H1 (cell line): ENCODE measurements around the gene COL4A4.

Source experiments
- EZH2 ChIP-seq: fragments of 200-600 bp; sonication (generic); IDR thresholded peaks from 2 replicates; pipeline ENCODE4 v1.7.1; 2012; ENCODE audit warnings: low read depth, mild to moderate bottlenecking, moderate library complexity, low read length, inconsistent platforms; ENCODE audit not compliant: severe bottlenecking
- POLR2AphosphoS5 ChIP-seq: IDR thresholded peaks from 2 replicates; pipeline ENCODE4 v1.6.1; 2011; ENCODE audit warnings: low read depth, low read length
- SRF ChIP-seq: IDR thresholded peaks from 2 replicates; pipeline ENCODE4 v1.6.1; 2011; ENCODE audit warnings: mild to moderate bottlenecking, low read depth, low read length, moderate library complexity
- TAF1 ChIP-seq: IDR thresholded peaks from 2 replicates; pipeline ENCODE4 v1.6.1; 2011; ENCODE audit warnings: mild to moderate bottlenecking, low read depth, low read length
- YY1 ChIP-seq: IDR thresholded peaks from 2 replicates; pipeline ENCODE4 v1.6.1; 2011; ENCODE audit warnings: low read depth, mild to moderate bottlenecking, low read length

GRCh38 chr2:226985583-226985946, 178.4 kb downstream of the COL4A4 start:
- TF ChIP-seq TAF1, result no peak
- TF ChIP-seq EZH2, result no peak
- no peak for TF ChIP-seq YY1
- no peak for TF ChIP-seq POLR2AphosphoS5
- TF ChIP-seq SRF, result no peak
